WI38 (cell line): Measurements from ENCODE around the gene OSBPL9.

Experiments used
- H3K4me3 ChIP-seq: 2 replicates; pipeline ENCODE4 v1.5.1; 2011; ENCODE audit warnings: low read depth, mild to moderate bottlenecking, control low read depth, low read length
- CTCF ChIP-seq: IDR thresholded peaks from 2 replicates; pipeline ENCODE4 v1.5.1; 2012; ENCODE audit warnings: low read depth, mild to moderate bottlenecking, control low read depth, low read length

Gene OSBPL9

GRCh38 chr1:51629918-51630317 is 13.0 kb downstream of the OSBPL9 start:
- H3K4me3 ChIP-seq = no peak overlapping the region
- TF ChIP-seq CTCF = no peak

GRCh38 chr1:51630393-51630792 is 13.5 kb downstream of the OSBPL9 start:
- H3K4me3 ChIP-seq = no peak overlapping the region
- TF ChIP-seq CTCF = no peak

- no peak for TF ChIP-seq CTCF
- H3K4me3 ChIP-seq = no peak overlapping the region
These were observed 14.0 kb downstream of the OSBPL9 start for GRCh38 chr1:51630922-51631321.

GRCh38 chr1:51631747-51632146 is 14.9 kb downstream of the OSBPL9 start:
- TF ChIP-seq CTCF = no peak
- H3K4me3 ChIP-seq = no peak overlapping the region

GRCh38 chr1:51634618-51635017 is 17.7 kb downstream of the OSBPL9 start:
- no peak overlapping the region for H3K4me3 ChIP-seq
- TF ChIP-seq CTCF = no peak

- no peak overlapping the region for H3K4me3 ChIP-seq
- TF ChIP-seq CTCF = no peak
These were observed 18.7 kb downstream of the OSBPL9 start for GRCh38 chr1:51635615-51636014.

GRCh38 chr1:51636191-51636590 is 19.3 kb downstream of the OSBPL9 start:
- TF ChIP-seq CTCF = no peak
- no peak overlapping the region for H3K4me3 ChIP-seq
